Smooth muscle cell of the brain vasculature (primary cell): ENCODE measurements around the gene LCN12.
A peak's percentile ranks its signal among the peaks of the same experiment; 100 is the strongest.

Experiments used
- DNase-seq: peaks from one replicate; pipeline ENCODE4 v3.0.0-alpha.2; 2012; ENCODE audit warnings: low read depth, low spot score

LCN12 gene

GRCh38 chr9:136944519-136945332, 7.3 kb upstream of the LCN12 start, which contains the start of the genes C8G and FBXW5:
TSS of gene C8G (plus strand) at chr9:136945243. CDS start at chr9:136945321, 78 bp downstream.
TSS of gene FBXW5 (minus strand) at chr9:136944738. CDS start at chr9:136944083, 655 bp downstream.
- DNase-seq, result peak; percentile 80

- DNase-seq, result no peak
Measured at GRCh38 chr9:136945333-136946227, 6.5 kb upstream of the LCN12 start.

- no peak for DNase-seq
Measured at GRCh38 chr9:136946228-136947027, 5.6 kb upstream of the LCN12 start.

GRCh38 chr9:136947028-136947891, 4.8 kb upstream of the LCN12 start:
- no peak for DNase-seq

- no peak for DNase-seq
Measured at GRCh38 chr9:136947955-136948510, 4.0 kb upstream of the LCN12 start.

- no peak for DNase-seq
Measured at GRCh38 chr9:136949239-136949816, 2.7 kb upstream of the LCN12 start.

GRCh38 chr9:136949817-136950655, 2.0 kb upstream of the LCN12 start:
- DNase-seq, result peak; percentile 40

GRCh38 chr9:136950656-136951276, 1.3 kb upstream of the LCN12 start:
- DNase-seq, result no peak

GRCh38 chr9:136952321-136952850, 313 bp downstream of the LCN12 start:
- DNase-seq, result no peak

- DNase-seq, result no peak
Measured at GRCh38 chr9:136952876-136953770, 1.1 kb downstream of the LCN12 start.

- no peak for DNase-seq
Measured at GRCh38 chr9:136953771-136954269, 1.7 kb downstream of the LCN12 start.

GRCh38 chr9:136954270-136955083, 2.4 kb downstream of the LCN12 start:
- no peak for DNase-seq

- DNase-seq, result no peak
Measured at GRCh38 chr9:136955202-136955942, 3.3 kb downstream of the LCN12 start.

GRCh38 chr9:136955943-136956335, 3.9 kb downstream of the LCN12 start:
- no peak for DNase-seq

GRCh38 chr9:136956604-136957003, 4.5 kb downstream of the LCN12 start:
- DNase-seq, result no peak
